ENCODE data around the gene SH3PXD2A.

Gene SH3PXD2A

GRCh38 chr10:103802081-103802480, 53.3 kb downstream of the SH3PXD2A start:
- no peak overlapping the region for H3K4me3 ChIP-seq (ENCODE audit: low read depth, low read length)
- DNase-seq (ENCODE audit: low read depth) = no peak
- TF ChIP-seq CTCF (IDR thresholded peaks at IDR 0.05; ENCODE audit: control insufficient read depth, extremely low read depth, insufficient read depth) = no peak

DNA sequence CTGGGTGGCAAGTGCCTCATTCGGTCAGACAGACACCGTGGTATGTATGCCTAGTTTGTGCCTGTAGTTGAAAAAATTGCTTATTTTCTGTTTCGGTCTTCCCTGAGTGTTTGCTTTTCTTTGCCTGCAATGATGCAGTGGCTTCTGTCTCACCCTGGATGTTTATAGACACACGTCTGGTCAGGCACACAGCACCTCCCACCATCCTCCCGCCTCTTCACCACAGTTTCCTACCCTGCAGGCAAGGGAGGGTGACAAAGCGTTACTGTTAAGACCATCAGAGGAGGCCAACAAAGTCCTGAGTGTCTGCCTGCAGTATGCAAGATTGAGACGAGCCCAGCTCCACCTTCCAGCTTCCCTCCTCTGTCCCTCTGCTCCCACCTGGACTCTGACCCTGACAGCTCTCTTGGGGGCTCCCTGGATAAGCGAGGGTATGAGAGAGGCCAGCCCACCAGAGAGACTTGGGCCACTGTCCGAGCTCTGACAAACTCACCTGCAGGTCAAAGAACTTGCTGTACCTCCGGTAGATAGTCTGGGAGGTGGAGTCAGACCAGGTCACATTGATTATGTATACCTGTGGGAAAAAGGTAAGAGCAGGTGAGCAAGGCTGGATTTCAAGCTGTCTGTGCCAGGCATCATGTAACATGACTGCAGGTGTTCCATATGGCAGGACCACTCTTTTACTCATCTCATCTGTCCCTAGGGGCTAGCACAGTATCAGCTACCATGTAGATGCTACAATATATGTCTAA, 54.4 kb downstream of the SH3PXD2A start:
- TF ChIP-seq CTCF (IDR thresholded peaks at IDR 0.05; ENCODE audit: control insufficient read depth, extremely low read depth, insufficient read depth) = no peak
- no peak overlapping the region for H3K4me3 ChIP-seq (ENCODE audit: low read depth, low read length)
- DNase-seq (ENCODE audit: low read depth) = no peak

DNA sequence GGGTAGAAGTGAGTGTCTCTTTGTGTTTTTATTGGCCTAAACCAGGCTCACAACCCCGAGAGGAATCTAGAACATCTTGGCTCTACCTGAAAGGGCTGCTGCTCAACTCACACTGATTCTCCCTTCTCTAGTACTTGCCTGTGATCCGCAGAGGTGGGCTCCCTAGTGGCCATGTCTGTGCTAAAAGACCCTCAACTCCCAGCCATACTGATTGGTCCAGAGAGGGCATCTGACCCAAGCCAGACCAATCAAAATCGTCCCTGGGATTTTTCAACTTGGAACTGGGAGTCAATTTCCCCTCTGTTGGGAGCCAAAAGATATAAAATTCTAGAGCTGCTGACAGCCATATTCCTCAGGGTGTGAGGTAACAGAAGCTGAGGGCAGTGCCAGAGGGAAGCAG, 55.3 kb downstream of the SH3PXD2A start:
- H3K4me3 ChIP-seq (ENCODE audit: low read depth, low read length) = no peak overlapping the region
- no peak for TF ChIP-seq CTCF (IDR thresholded peaks at IDR 0.05; ENCODE audit: control insufficient read depth, extremely low read depth, insufficient read depth)
- DNase-seq (ENCODE audit: low read depth) = no peak

DNA sequence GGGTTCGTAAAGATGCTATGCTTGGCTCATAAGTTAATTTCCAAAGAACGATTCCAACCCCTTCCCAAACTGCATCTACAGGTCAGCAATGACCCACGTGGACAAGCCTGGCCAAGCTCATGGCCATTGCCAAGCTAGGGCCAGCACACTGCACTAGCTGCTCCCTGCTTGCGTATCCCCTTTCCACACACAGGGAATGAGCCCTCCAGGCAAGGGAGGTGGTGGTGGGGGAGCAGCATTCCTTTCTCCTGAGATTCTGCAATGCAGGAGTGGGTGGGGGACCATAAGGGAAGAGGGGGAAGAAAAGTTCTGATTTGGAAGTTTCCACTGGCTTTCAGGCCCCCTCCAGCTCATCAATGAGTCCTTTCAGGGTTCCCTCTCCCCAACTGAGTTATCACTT, 56.0 kb downstream of the SH3PXD2A start:
- no peak for DNase-seq (ENCODE audit: low read depth)
- no peak for TF ChIP-seq CTCF (IDR thresholded peaks at IDR 0.05; ENCODE audit: control insufficient read depth, extremely low read depth, insufficient read depth)
- no peak overlapping the region for H3K4me3 ChIP-seq (ENCODE audit: low read depth, low read length)

DNA sequence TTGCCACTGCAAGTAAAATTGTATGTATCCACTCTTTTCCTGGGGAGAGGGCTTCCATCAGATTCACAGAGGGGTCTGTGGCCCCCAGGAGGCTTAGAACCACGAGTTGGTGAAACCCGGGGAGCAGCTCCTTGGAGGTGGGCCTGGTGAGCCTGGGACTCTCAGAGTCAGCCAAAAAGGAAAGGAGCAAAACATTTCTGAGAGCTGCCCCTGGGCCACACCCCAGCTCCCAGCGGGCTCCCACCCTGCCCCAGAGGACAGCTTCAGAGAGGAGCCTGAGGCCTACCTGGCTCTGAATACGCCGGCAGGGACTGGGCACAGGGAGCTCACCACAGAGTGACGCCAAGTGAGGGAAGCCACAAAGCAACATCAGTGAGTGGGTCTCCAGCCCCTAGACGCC, 56.9 kb downstream of the SH3PXD2A start:
- no peak for DNase-seq (ENCODE audit: low read depth)
- TF ChIP-seq CTCF (IDR thresholded peaks at IDR 0.05; ENCODE audit: control insufficient read depth, extremely low read depth, insufficient read depth) = no peak
- H3K4me3 ChIP-seq (ENCODE audit: low read depth, low read length) = no peak overlapping the region

- no peak overlapping the region for H3K4me3 ChIP-seq (ENCODE audit: low read depth, low read length)
- no peak for DNase-seq (ENCODE audit: low read depth)
- no peak for TF ChIP-seq CTCF (IDR thresholded peaks at IDR 0.05; ENCODE audit: control insufficient read depth, extremely low read depth, insufficient read depth)
Measured at GRCh38 chr10:103797857-103798256, 57.5 kb downstream of the SH3PXD2A start.

Measured in LNCaP clone FGC (cell line).